Fibroblast of lung (primary cell): Measurements from ENCODE around the gene EFCAB14. TPM values are rescaled to one million over a fixed set of nuclear protein-coding genes. Genes with fewer than 3 reads are reported as not detected.

Source experiments
- DNase-seq, 2 donors: peaks; one replicate each; pipeline versions ENCODE4 v3.0.0 to v3.0.0-alpha.2; 2010; ENCODE audit warnings: low read depth in 2 of 2
- H2AFZ ChIP-seq: 2 replicates; pipeline ENCODE4 v1.5.1; 2012; ENCODE audit warnings: low read length, control low read depth, inconsistent platforms
- H3K27ac ChIP-seq: 2 replicates; pipeline ENCODE4 v1.5.1; 2011; ENCODE audit warnings: low read length, control low read depth; ENCODE audit not compliant: insufficient read depth
- H3K27me3 ChIP-seq: 2 replicates; pipeline ENCODE4 v1.5.1; 2011; ENCODE audit warnings: mild to moderate bottlenecking, low read length; ENCODE audit not compliant: control insufficient read depth, insufficient read depth
- H3K36me3 ChIP-seq: 2 replicates; pipeline ENCODE4 v1.5.1; 2011; ENCODE audit warnings: low read length; ENCODE audit not compliant: control insufficient read depth, insufficient read depth
- H3K4me1 ChIP-seq: 2 replicates; pipeline ENCODE4 v1.5.1; 2011; ENCODE audit warnings: low read length; ENCODE audit not compliant: control insufficient read depth, insufficient read depth; ENCODE audit errors: extremely low read depth
- H3K4me2 ChIP-seq: 2 replicates; pipeline ENCODE4 v1.5.1; 2011; ENCODE audit warnings: low read length, control low read depth; ENCODE audit not compliant: insufficient read depth; ENCODE audit errors: extremely low read depth
- H3K4me3 ChIP-seq, 4 experiments: fragments of 200-600 bp in 1 of 4; sonication (generic) in 1 of 4; replicated peaks in 1 of 4; 2 replicates each; pipeline ENCODE4 v1.5.1; 2011 to 2016; ENCODE audit warnings: low read length in 4 of 4, low read depth in 3 of 4, mild to moderate bottlenecking in 3 of 4, control low read depth in 2 of 4, inconsistent platforms in 1 of 4, mixed read lengths in 1 of 4; ENCODE audit not compliant: insufficient read depth in 1 of 4; ENCODE audit errors: control extremely low read depth in 1 of 4
- H3K79me2 ChIP-seq: 2 replicates; pipeline ENCODE4 v1.5.1; 2012; ENCODE audit warnings: mild to moderate bottlenecking, low read length, inconsistent platforms; ENCODE audit not compliant: control insufficient read depth, insufficient read depth
- H3K9ac ChIP-seq: 2 replicates; pipeline ENCODE4 v1.5.1; 2011; ENCODE audit warnings: mild to moderate bottlenecking, low read length, control low read depth; ENCODE audit not compliant: insufficient read depth
- H3K9me3 ChIP-seq: 2 replicates; pipeline ENCODE4 v1.5.1; 2012; ENCODE audit warnings: low read depth, low read length; ENCODE audit not compliant: control insufficient read depth, insufficient read depth
- H4K20me1 ChIP-seq: 2 replicates; pipeline ENCODE4 v1.5.1; 2011; ENCODE audit warnings: low read length; ENCODE audit not compliant: control insufficient read depth, insufficient read depth; ENCODE audit errors: extremely low read depth
- EZH2 ChIP-seq: IDR thresholded peaks from 2 replicates; pipeline ENCODE4 v1.5.1; 2012; ENCODE audit warnings: low read length, control low read depth, mild to moderate bottlenecking; ENCODE audit errors: missing control alignments
- polyA plus RNA-seq, 2 donors: library from polyadenylated mRNA; depleted of rRNA in 1 of 2; stranded (reverse) in 1 of 2; unstranded in 1 of 2; fragments of >200 nt; gene quantifications; 2 replicates each; pipeline ENCODE4 v1.2.1, GENCODE V29; 2011 to 2012; ENCODE audit warnings: missing spikeins in 1 of 2
- total RNA-seq: library from RNA; depleted of rRNA; stranded (reverse); fragments of >200 nt; gene quantifications from 2 replicates; pipeline ENCODE4 v1.2.1, GENCODE V29; 2014
- TF ChIP-seq, protein P1 (sequence below), 2 donors: IDR thresholded peaks in 1 of 2; conservative IDR thresholded peaks in 1 of 2; 1 replicate in 1 of 2; 2 replicates in 1 of 2; pipeline ENCODE4 v1.5.1; 2011 to 2012; ENCODE audit warnings: low read length in 2 of 2, control low read depth in 1 of 2, inconsistent platforms in 1 of 2, low read depth in 1 of 2, mild to moderate bottlenecking in 1 of 2

Gene EFCAB14
- total and polyA plus RNA-seq, 2 donors (not counting 1 experiment from before 2014, with no cell fraction given): 35.3 to 65.0 TPM

DNA sequence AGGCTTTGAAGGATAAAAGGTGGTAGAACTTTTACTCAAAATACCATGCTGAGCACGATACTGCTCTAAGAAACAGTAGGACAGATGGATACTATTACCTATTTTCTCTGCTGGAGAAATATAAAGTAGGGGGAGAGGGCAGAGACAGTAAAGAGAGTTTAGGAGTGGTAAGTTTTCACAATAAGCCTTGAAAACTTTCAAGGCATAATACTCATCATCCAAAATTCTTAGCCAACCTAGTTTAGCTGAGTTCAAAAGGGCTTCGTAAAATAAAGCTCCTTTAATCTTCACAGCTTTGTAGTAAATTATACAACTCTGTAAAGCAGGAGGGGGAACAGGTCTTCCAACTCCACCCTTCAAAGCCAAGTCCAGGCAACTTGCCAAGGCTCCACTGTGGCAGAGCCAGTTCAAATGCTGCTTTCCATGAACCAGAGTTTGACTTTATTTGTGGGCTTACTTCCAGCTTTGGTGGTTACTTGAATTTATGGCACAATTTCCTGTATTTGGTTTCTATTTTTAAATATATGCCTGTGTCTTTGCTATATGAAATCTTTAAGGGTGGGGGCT is 31.7 kb downstream of the EFCAB14 start:
- Histone ChIP-seq H3K27ac (no peak overlapping the region), H3K27me3 (no peaks in the 10 kb centered on the region), H3K9me3 (no peaks in the 10 kb centered on the region), H3K4me1 (peaks cover under 1% of the 10 kb centered on the region), H3K36me3 (peaks cover 8% of the 10 kb centered on the region), H3K4me2 (peak overlapping the region; percentile 37), H3K9ac (no peak overlapping the region), H3K79me2 (no peaks in the 10 kb centered on the region), H4K20me1 (no peaks in the 10 kb centered on the region), H2AFZ (no peak overlapping the region), H3K4me3 (no peak overlapping the region)
- TF ChIP-seq EZH2: no peak
- TF ChIP-seq, protein P1, sequence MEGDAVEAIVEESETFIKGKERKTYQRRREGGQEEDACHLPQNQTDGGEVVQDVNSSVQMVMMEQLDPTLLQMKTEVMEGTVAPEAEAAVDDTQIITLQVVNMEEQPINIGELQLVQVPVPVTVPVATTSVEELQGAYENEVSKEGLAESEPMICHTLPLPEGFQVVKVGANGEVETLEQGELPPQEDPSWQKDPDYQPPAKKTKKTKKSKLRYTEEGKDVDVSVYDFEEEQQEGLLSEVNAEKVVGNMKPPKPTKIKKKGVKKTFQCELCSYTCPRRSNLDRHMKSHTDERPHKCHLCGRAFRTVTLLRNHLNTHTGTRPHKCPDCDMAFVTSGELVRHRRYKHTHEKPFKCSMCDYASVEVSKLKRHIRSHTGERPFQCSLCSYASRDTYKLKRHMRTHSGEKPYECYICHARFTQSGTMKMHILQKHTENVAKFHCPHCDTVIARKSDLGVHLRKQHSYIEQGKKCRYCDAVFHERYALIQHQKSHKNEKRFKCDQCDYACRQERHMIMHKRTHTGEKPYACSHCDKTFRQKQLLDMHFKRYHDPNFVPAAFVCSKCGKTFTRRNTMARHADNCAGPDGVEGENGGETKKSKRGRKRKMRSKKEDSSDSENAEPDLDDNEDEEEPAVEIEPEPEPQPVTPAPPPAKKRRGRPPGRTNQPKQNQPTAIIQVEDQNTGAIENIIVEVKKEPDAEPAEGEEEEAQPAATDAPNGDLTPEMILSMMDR (conservative IDR thresholded peaks at IDR 0.05 in 1 of 2, IDR thresholded peaks at IDR 0.05 in 1 of 2; ENCODE audit: low read depth in 1 of 2, low read length in 2 of 2): no peak
- peak; percentile 71 to 82 for DNase-seq

DNA sequence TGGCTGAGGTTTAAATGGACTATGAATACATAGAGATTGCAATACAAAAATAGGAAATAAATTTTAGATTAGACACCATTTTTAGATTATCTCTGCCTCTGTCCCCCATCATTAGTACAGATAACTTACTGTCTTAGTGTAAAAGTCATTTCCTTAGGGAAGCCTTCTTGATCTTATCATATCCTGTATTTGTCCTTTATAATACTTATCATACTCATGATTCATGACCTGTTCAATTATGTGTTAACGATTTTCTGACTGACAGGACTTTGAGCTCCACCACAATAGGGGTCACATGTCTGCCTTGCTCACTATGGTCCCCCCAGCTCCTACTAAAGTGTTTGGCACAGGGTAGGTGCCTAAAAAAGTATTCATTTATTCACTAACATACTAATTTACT is 32.7 kb downstream of the EFCAB14 start:
- Histone ChIP-seq H3K4me3 (no peak overlapping the region), H3K9ac (no peak overlapping the region), H3K79me2 (no peaks in the 10 kb centered on the region), H3K36me3 (peaks cover 8% of the 10 kb centered on the region), H4K20me1 (no peaks in the 10 kb centered on the region), H3K27me3 (no peaks in the 10 kb centered on the region), H3K9me3 (no peaks in the 10 kb centered on the region), H3K4me1 (no peaks in the 10 kb centered on the region), H3K4me2 (no peak overlapping the region), H3K27ac (no peak overlapping the region), H2AFZ (no peak overlapping the region)
- DNase-seq: no peak
- TF ChIP-seq, protein P1 (conservative IDR thresholded peaks at IDR 0.05 in 1 of 2, IDR thresholded peaks at IDR 0.05 in 1 of 2; ENCODE audit: low read depth in 1 of 2, low read length in 2 of 2): no peak
- no peak for TF ChIP-seq EZH2

DNA sequence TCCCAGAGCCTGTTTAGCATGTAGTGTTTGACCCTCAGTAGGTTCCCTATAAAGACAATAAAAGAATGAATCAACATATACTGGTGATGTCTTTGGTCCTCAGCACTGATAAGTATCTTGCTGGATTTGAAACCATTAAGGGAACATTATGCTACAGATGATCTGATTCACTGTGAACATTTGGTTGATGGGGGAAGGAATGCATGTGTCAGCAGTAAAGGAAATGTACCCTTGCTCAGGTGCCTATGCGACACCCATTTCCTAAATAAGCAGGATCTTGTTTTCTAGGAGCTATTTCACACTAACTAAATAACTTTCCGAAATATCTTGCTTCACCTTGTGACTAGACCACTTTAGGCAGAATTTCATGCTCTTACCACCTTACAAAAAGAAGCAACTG is 34.2 kb downstream of the EFCAB14 start:
- TF ChIP-seq EZH2: no peak
- TF ChIP-seq, protein P1 (conservative IDR thresholded peaks at IDR 0.05 in 1 of 2, IDR thresholded peaks at IDR 0.05 in 1 of 2; ENCODE audit: low read depth in 1 of 2, low read length in 2 of 2): no peak
- Histone ChIP-seq H3K27me3 (no peaks in the 10 kb centered on the region), H2AFZ (no peak overlapping the region), H3K79me2 (no peaks in the 10 kb centered on the region), H3K27ac (no peak overlapping the region), H3K36me3 (peaks cover 8% of the 10 kb centered on the region), H3K9me3 (no peaks in the 10 kb centered on the region), H4K20me1 (no peaks in the 10 kb centered on the region), H3K4me2 (no peak overlapping the region), H3K9ac (no peak overlapping the region), H3K4me1 (no peaks in the 10 kb centered on the region), H3K4me3 (no peak overlapping the region)
- DNase-seq: no peak
